ENCODE measurements around the gene MEGF6. TPM values are rescaled to one million over a fixed set of nuclear protein-coding genes. Genes with fewer than 3 reads are reported as not detected.
A peak's percentile ranks its signal among the peaks of the same experiment; 100 is the strongest.

Gene MEGF6
- total and polyA plus RNA-seq, 2 donors (not counting 1 experiment from before 2014, with no cell fraction given): 43.2 to 77.3 TPM

DNA sequence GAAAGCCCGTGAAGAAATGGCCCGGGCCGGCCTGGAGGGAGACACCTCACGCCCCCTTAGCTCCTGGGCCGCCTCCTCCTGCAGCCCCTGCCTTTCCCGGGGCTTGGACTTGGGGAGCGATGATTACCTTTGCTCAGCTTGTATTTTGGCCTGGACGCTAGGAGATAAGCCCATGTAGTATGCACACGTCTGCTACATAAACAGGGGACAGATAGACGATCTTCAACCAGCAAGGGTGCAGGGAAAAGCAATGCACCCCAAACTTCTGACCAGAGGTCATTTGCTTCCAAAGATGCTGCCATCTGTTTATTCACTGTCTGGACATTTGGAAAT is 41.9 kb upstream of the MEGF6 start:
- Histone ChIP-seq H3K36me3 (replicated peaks in 1 of 2; ENCODE audit: control extremely low read depth in 1 of 2, control insufficient read depth in 1 of 2, extremely low read depth in 1 of 2, insufficient read depth in 2 of 2, low read length in 1 of 2) (no peaks in the 10 kb centered on the region), H3K27me3 (replicated peaks in 1 of 4; ENCODE audit: control extremely low read depth in 1 of 4, control insufficient read depth in 3 of 4, insufficient read depth in 4 of 4, low read length in 3 of 4) (peaks cover 0 to 51% (median 28%) of the 10 kb centered on the region in 4 experiments), H3K27ac (ENCODE audit: low read length in 2 of 2) (no peak overlapping the region), H3K4me1 (ENCODE audit: control insufficient read depth in 2 of 2, insufficient read depth in 2 of 2, low read length in 2 of 2) (peaks cover 52 to 53% of the 10 kb centered on the region in 2 donors), H3K4me2 (replicated peaks; ENCODE audit: low read depth, low read length, poor library complexity, severe bottlenecking) (peak overlapping the region; percentile 97), H3K9me3 (ENCODE audit: control extremely low read depth in 1 of 3, control insufficient read depth in 2 of 3, insufficient read depth in 1 of 3, low read length in 2 of 3) (peaks cover 0 to 27% (median 0%) of the 10 kb centered on the region in 3 donors), H4K20me1 (ENCODE audit: control insufficient read depth, insufficient read depth, low read length, poor library complexity, severe bottlenecking) (no peaks in the 10 kb centered on the region), H3K4me3 (ENCODE audit: control extremely low read depth in 1 of 5, extremely low read depth in 1 of 5, insufficient read depth in 1 of 5, low read depth in 2 of 5, low read length in 4 of 5) (no peak overlapping the region), H3K79me2 (ENCODE audit: control insufficient read depth, insufficient read depth, low read length) (peaks cover 13% of the 10 kb centered on the region), H2AFZ (ENCODE audit: insufficient read depth, low read depth, low read length, poor library complexity, severe bottlenecking) (no peak overlapping the region), H3K9ac (ENCODE audit: low read length) (peak overlapping the region; percentile 94)
- Mint-ChIP-seq H3K4me1 (peaks cover 41% of the 10 kb centered on the region), H3K4me3 (peak overlapping the region; percentile 80), H3K27ac (peak overlapping the region; percentile 67), H3K27me3 (peaks cover 48% of the 10 kb centered on the region), H3K9me3 (ENCODE audit: insufficient read depth) (no peaks in the 10 kb centered on the region)
- TF ChIP-seq, protein P1, sequence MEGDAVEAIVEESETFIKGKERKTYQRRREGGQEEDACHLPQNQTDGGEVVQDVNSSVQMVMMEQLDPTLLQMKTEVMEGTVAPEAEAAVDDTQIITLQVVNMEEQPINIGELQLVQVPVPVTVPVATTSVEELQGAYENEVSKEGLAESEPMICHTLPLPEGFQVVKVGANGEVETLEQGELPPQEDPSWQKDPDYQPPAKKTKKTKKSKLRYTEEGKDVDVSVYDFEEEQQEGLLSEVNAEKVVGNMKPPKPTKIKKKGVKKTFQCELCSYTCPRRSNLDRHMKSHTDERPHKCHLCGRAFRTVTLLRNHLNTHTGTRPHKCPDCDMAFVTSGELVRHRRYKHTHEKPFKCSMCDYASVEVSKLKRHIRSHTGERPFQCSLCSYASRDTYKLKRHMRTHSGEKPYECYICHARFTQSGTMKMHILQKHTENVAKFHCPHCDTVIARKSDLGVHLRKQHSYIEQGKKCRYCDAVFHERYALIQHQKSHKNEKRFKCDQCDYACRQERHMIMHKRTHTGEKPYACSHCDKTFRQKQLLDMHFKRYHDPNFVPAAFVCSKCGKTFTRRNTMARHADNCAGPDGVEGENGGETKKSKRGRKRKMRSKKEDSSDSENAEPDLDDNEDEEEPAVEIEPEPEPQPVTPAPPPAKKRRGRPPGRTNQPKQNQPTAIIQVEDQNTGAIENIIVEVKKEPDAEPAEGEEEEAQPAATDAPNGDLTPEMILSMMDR (IDR thresholded peaks at IDR 0.05): no peak
- no peak for TF ChIP-seq EZH2 (IDR thresholded peaks at IDR 0.05; ENCODE audit: borderline replicate concordance, insufficient read depth, low read depth, low read length, poor library complexity, severe bottlenecking)
- ATAC-seq (ENCODE audit: low read depth): no peak
- intact Hi-C loops (cut with micrococcal nuclease): loop anchor here (10.0 kb wide), 1 partner anchor 252 kb away; the partner anchor contains the start of gene C1orf174
- ChIA-PET POLR2A (interaction anchor here (1.3 kb wide), 1 partner anchor 24 kb away, joined by 3 read pairs; no protein-coding TSS in a partner anchor), CTCF (interaction anchor here (0.9 to 2.8 kb wide), 3 partner anchors 14 to 143 kb away, joined by 3 to 16 read pairs (median 14); partner anchors contain the start of gene LRRC47)
- WGBS (ENCODE audit: insufficient coverage): 40% methylated on average over 10 of the region's 10 CpGs
- DNase-seq: no peak

DNA sequence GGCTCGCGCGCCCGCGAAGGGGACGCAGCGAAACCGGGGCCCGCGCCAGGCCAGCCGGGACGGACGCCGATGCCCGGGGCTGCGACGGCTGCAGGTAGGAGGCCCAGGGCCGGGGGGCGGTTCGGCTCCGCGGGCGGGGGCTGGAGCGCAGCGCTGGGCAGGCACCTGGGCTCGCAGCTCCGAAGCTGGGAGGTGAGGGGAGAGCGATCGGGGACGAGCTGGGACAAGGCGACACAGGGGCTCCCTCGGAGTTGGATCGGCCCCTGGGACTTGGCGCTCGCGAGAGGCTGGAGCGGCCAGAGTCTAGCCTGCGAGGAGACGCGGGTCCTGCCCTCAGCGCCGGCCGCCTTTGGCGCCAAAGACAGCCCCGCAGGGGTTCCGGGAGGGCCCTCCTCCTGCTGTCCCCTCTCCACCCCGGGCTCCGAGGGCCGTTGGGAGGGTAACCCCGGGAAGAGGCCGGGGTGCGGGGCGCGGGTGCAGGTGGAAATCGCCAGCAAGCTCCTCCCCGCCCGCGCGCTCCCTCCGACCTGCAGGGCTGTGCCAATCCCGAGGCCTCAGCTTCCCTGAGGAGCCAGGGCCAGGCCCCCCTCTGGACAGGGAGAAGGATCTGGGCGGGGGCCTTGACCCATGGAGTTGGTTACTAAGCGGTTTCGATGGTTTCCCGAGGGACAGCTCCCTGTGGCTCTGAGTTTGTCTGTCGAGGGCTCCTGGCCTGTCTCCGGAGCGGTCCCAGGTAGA is 41.4 kb upstream of the MEGF6 start:
- H3K9ac ChIP-seq (ENCODE audit: low read length): peak overlapping the region; percentile 94
- H3K27ac ChIP-seq (ENCODE audit: low read length in 2 of 2): no peak overlapping the region
- H2AFZ ChIP-seq (ENCODE audit: insufficient read depth, low read depth, low read length, poor library complexity, severe bottlenecking): peak overlapping the region; percentile 56
- peaks cover 0 to 47% (median 26%) of the 10 kb centered on the region in 4 experiments for H3K27me3 ChIP-seq (replicated peaks in 1 of 4; ENCODE audit: control extremely low read depth in 1 of 4, control insufficient read depth in 3 of 4, insufficient read depth in 4 of 4, low read length in 3 of 4)
- peak overlapping the region; percentile 97 for H3K4me2 ChIP-seq (replicated peaks; ENCODE audit: low read depth, low read length, poor library complexity, severe bottlenecking)
- H4K20me1 ChIP-seq (ENCODE audit: control insufficient read depth, insufficient read depth, low read length, poor library complexity, severe bottlenecking): no peaks in the 10 kb centered on the region
- peak overlapping the region; percentile 80 for H3K4me3 Mint-ChIP-seq
- H3K79me2 ChIP-seq (ENCODE audit: control insufficient read depth, insufficient read depth, low read length): peaks cover 13% of the 10 kb centered on the region
- TF ChIP-seq, protein P1 (IDR thresholded peaks at IDR 0.05): no peak
- peak; percentile 59 for TF ChIP-seq EZH2 (IDR thresholded peaks at IDR 0.05; ENCODE audit: borderline replicate concordance, insufficient read depth, low read depth, low read length, poor library complexity, severe bottlenecking)
- ChIA-PET POLR2A (interaction anchor here (1.3 kb wide), 1 partner anchor 25 kb away, joined by 3 read pairs; no protein-coding TSS in a partner anchor), CTCF (interaction anchor here (2.5 to 2.8 kb wide), 2 partner anchors 14 to 33 kb away, joined by 14 to 16 read pairs; no protein-coding TSS in a partner anchor)
- no peaks in the 10 kb centered on the region for H3K36me3 ChIP-seq (replicated peaks in 1 of 2; ENCODE audit: control extremely low read depth in 1 of 2, control insufficient read depth in 1 of 2, extremely low read depth in 1 of 2, insufficient read depth in 2 of 2, low read length in 1 of 2)
- ATAC-seq (ENCODE audit: low read depth) (no peak), DNase-seq (peak; percentile 56)
- peak overlapping the region in 4 of 5 experiments; percentile 8 to 51 (median 34) for H3K4me3 ChIP-seq (ENCODE audit: control extremely low read depth in 1 of 5, extremely low read depth in 1 of 5, insufficient read depth in 1 of 5, low read depth in 2 of 5, low read length in 4 of 5)
- intact Hi-C loops (cut with micrococcal nuclease): loop anchor here (10.0 kb wide), 1 partner anchor 252 kb away; the partner anchor contains the start of gene C1orf174
- 4% methylated on average over 68 of the region's 68 CpGs for WGBS (ENCODE audit: insufficient coverage)
- H3K27ac Mint-ChIP-seq: no peak overlapping the region
- H3K9me3 ChIP-seq (ENCODE audit: control extremely low read depth in 1 of 3, control insufficient read depth in 2 of 3, insufficient read depth in 1 of 3, low read length in 2 of 3): peaks cover 0 to 27% (median 0%) of the 10 kb centered on the region in 3 donors
- no peaks in the 10 kb centered on the region for H3K9me3 Mint-ChIP-seq (ENCODE audit: insufficient read depth)
- peaks cover 43% of the 10 kb centered on the region for H3K27me3 Mint-ChIP-seq
- H3K4me1 Mint-ChIP-seq: peaks cover 44% of the 10 kb centered on the region
- H3K4me1 ChIP-seq (ENCODE audit: control insufficient read depth in 2 of 2, insufficient read depth in 2 of 2, low read length in 2 of 2): peaks cover 52 to 53% of the 10 kb centered on the region in 2 donors
